ENCODE data around the gene MB.

DNA sequence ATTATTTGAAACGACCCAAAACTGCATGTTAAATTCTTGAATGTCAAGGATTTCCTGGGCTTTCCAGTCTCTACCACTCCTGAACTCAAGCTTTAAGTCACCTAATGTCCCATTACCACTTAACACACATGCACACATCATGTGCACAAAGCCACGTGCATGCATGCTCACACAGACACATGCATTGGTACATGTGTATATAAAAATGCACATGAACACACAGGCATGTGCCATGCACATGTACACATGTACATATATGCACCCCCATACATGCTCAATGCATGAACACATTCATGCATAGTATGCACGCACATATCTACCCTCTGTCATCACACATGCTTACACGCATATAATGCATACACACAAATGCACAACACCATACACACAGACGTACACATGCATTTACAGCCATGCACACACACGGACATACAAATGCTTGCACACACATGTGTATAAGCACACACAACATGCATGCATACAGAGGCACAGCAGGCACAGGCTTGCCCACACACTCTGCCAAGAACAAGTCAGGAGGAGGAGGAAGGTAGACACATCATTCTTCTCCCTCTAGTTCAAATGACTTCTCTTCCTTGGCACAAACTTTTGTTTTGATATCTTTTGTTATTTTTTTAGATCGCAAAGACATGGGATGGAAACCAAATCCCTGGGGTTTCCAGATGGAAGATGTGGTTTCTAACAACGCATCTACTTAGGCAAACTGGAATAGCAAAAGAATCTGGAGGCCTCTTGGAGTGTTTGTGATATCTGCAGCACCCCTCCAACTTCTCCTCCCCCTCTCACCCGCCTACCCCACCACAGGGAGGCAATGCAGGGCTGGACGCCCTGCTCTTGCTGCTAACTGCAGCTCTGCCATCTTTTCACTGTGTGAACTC is 51.9 kb downstream of the MB start:
- TF ChIP-seq, protein P1, sequence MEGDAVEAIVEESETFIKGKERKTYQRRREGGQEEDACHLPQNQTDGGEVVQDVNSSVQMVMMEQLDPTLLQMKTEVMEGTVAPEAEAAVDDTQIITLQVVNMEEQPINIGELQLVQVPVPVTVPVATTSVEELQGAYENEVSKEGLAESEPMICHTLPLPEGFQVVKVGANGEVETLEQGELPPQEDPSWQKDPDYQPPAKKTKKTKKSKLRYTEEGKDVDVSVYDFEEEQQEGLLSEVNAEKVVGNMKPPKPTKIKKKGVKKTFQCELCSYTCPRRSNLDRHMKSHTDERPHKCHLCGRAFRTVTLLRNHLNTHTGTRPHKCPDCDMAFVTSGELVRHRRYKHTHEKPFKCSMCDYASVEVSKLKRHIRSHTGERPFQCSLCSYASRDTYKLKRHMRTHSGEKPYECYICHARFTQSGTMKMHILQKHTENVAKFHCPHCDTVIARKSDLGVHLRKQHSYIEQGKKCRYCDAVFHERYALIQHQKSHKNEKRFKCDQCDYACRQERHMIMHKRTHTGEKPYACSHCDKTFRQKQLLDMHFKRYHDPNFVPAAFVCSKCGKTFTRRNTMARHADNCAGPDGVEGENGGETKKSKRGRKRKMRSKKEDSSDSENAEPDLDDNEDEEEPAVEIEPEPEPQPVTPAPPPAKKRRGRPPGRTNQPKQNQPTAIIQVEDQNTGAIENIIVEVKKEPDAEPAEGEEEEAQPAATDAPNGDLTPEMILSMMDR (IDR thresholded peaks at IDR 0.05; ENCODE audit: poor library complexity, severe bottlenecking), result no peak
- TF ChIP-seq SMC3 (conservative IDR thresholded peaks at IDR 0.05; ENCODE audit: poor library complexity), result no peak

Measured in neural cell (in vitro differentiated cells).